ENCODE data around the gene DICER1.

DNA sequence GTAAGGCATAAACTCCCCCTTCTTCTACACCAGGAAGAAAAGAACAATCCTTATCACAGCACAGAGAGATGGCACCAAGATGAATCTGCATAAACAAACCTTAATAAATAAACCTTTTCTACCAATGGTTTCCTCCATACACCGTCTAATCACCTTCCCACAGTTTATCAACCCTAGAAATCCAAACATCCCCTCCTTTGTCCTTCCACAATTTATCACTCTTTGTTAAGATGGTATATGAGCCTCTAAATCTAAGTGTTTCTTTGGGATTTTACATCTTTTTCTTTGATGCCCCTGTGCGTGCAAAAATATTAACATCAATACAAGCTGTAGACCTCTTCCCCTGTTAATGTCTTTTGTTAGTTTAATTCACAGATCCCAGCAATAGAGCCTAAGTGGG lies 12.5 kb downstream of the DICER1 start:
- TF ChIP-seq CTCF (conservative IDR thresholded peaks at IDR 0.05 in 1 of 2, IDR thresholded peaks at IDR 0.05 in 1 of 2; ENCODE audit: extremely low read depth in 1 of 2, insufficient read depth in 1 of 2, low read depth in 1 of 2, low read length in 2 of 2) (no peak), EZH2 (IDR thresholded peaks at IDR 0.05; ENCODE audit: borderline replicate concordance, low read length) (no peak)

Data from mammary epithelial cell (primary cell).